Motor neuron (in vitro differentiated cells): Measurements from ENCODE around the gene PHC3. TPM values are rescaled to one million over a fixed set of nuclear protein-coding genes. Genes with fewer than 3 reads are reported as not detected.
A peak's percentile ranks its signal among the peaks of the same experiment; 100 is the strongest.

Experiments
- ATAC-seq, 8 experiments: fragments of 200-7000 bp; cut with Tn5 transposase; replicated peaks in 6 of 8; 2 replicates each; pipeline ENCODE4 v1.8.0; 2021; ENCODE audit warnings: mild to moderate bottlenecking in 8 of 8, moderate library complexity in 8 of 8
- H3K27ac ChIP-seq, 2 donors: fragments of 250-450 bp; sonication (Bioruptor Pico); 2 replicates each; pipeline ENCODE4 v1.9.0; 2021; ENCODE audit warnings: antibody characterized with exemption in 2 of 2, mild to moderate bottlenecking in 2 of 2, moderate library complexity in 1 of 2
- H3K4me1 ChIP-seq, 2 donors: fragments of 250-450 bp; sonication (Bioruptor Pico); replicated peaks in 1 of 2; 2 replicates each; pipeline ENCODE4 v1.6.1; 2021; ENCODE audit warnings: antibody characterized with exemption in 2 of 2, mild to moderate bottlenecking in 2 of 2, moderate library complexity in 1 of 2
- H3K4me3 ChIP-seq, 5 donors: fragments of 250-450 bp; sonication (Bioruptor Pico); 2 replicates each; pipeline ENCODE4 v1.9.0; 2021; ENCODE audit warnings: antibody characterized with exemption in 5 of 5, mild to moderate bottlenecking in 5 of 5, moderate library complexity in 4 of 5
- WGBS, 10 experiments: fragments of 450-650 bp; shearing (Covaris generic); methylation state at CpG; one replicate each; pipeline ENCODE4 v1.0.0; 2022; 5-methylcytosine and 5-hydroxymethylcytosine counted together
- in situ Hi-C, 9 experiments: fragments of 400-800 bp; cut with MboI; loops; one replicate each; pipeline ENCODE4 v1.15.0; 2021; ENCODE audit warnings: low sequenced_read_pairs in 9 of 9, low pct_unique_long_range_greater_than_20kb in 2 of 9; ENCODE audit not compliant: unreplicated experiment in 9 of 9
- total RNA-seq, 8 experiments: library from RNA; unstranded; fragments of 300-600 nt; gene quantifications; 2 replicates each; pipeline versions ENCODE4 v1.2.3 to v1.2.4, GENCODE V29; 2022

Gene PHC3
- total RNA-seq, 8 experiments from 2014 or later, result 12.4 to 58.5 (median 24.6) TPM

- WGBS, 10 experiments, result 59 to 95% (median 71%) methylated on average over 1 to 11 of the region's 13 CpGs
- Histone ChIP-seq H3K4me1 (no peaks in the 10 kb centered on the region), H3K27ac (no peak overlapping the region), H3K4me3 (no peak overlapping the region)
- in situ Hi-C loops, result no loop called here
- peak in 1 of 8 experiments; percentile 13 for ATAC-seq
These were observed 102.8 kb downstream of the PHC3 start for GRCh38 chr3:170078620-170079281.

GRCh38 chr3:170077361-170077760 is 104.2 kb downstream of the PHC3 start:
- Histone ChIP-seq H3K27ac (no peak overlapping the region), H3K4me3 (no peak overlapping the region), H3K4me1 (no peaks in the 10 kb centered on the region)
- WGBS, 10 experiments, result 55 to 100% (median 89%) methylated on average over 1 to 8 of the region's 10 CpGs; no CpG with 5 or more reads in 1 of the 10 experiments
- ATAC-seq, result no peak
- in situ Hi-C loops, result no loop called here

GRCh38 chr3:170076715-170077238 is 104.8 kb downstream of the PHC3 start:
- Histone ChIP-seq H3K4me1 (no peaks in the 10 kb centered on the region), H3K27ac (no peak overlapping the region), H3K4me3 (no peak overlapping the region)
- no peak for ATAC-seq
- 50 to 100% (median 97%) methylated on average over 1 to 5 of the region's 6 CpGs; no CpG with 5 or more reads in 1 of the 10 experiments for WGBS, 10 experiments
- in situ Hi-C loops, result no loop called here

GRCh38 chr3:170075441-170076091 is 106.0 kb downstream of the PHC3 start:
- H3K27ac ChIP-seq, result no peak overlapping the region
- WGBS, 10 experiments, result 50 to 100% (median 96%) methylated on average over 1 to 4 of the region's 4 CpGs; no CpG with 5 or more reads in 1 of the 10 experiments
- no peaks in the 10 kb centered on the region for H3K4me1 ChIP-seq
- no peak overlapping the region for H3K4me3 ChIP-seq
- in situ Hi-C loops, result no loop called here
- no peak for ATAC-seq

GRCh38 chr3:170064108-170064507 is 117.4 kb downstream of the PHC3 start:
- Histone ChIP-seq H3K27ac (no peak overlapping the region), H3K4me3 (no peak overlapping the region), H3K4me1 (no peaks in the 10 kb centered on the region)
- ATAC-seq, result no peak
- in situ Hi-C loops, result loop anchor here in 1 of 9 experiments (25.0 kb wide), 1 partner anchor 202 kb away; the partner anchor contains the start of gene LRRC31
- 80 to 100% (median 88%) methylated on average over 1 to 12 of the region's 18 CpGs; no CpG with 5 or more reads in 1 of the 10 experiments for WGBS, 10 experiments

GRCh38 chr3:170063691-170064090 is 117.8 kb downstream of the PHC3 start:
- in situ Hi-C loops, result loop anchor here in 1 of 9 experiments (25.0 kb wide), 1 partner anchor 201 kb away; the partner anchor contains the start of gene LRRC31
- ATAC-seq, result no peak
- Histone ChIP-seq H3K27ac (no peak overlapping the region), H3K4me1 (no peaks in the 10 kb centered on the region), H3K4me3 (no peak overlapping the region)
- WGBS, 10 experiments, result 70 to 100% (median 83%) methylated on average over 2 to 13 of the region's 15 CpGs; no CpG with 5 or more reads in 5 of the 10 experiments

GRCh38 chr3:170062769-170063168 is 118.8 kb downstream of the PHC3 start:
- Histone ChIP-seq H3K4me3 (no peak overlapping the region), H3K4me1 (no peaks in the 10 kb centered on the region), H3K27ac (no peak overlapping the region)
- in situ Hi-C loops, result loop anchor here in 1 of 9 experiments (25.0 kb wide), 1 partner anchor 200 kb away; the partner anchor contains the start of gene LRRC31
- WGBS, 10 experiments, result 40 to 96% (median 87%) methylated on average over 1 to 16 of the region's 16 CpGs; no CpG with 5 or more reads in 3 of the 10 experiments
- no peak for ATAC-seq

- in situ Hi-C loops, result loop anchor here in 1 of 9 experiments (25.0 kb wide), 1 partner anchor 200 kb away; the partner anchor contains the start of gene LRRC31
- Histone ChIP-seq H3K4me3 (no peak overlapping the region), H3K27ac (no peak overlapping the region), H3K4me1 (no peaks in the 10 kb centered on the region)
- no peak for ATAC-seq
- 50 to 100% (median 94%) methylated on average over 1 to 18 of the region's 20 CpGs; no CpG with 5 or more reads in 5 of the 10 experiments for WGBS, 10 experiments
These were observed 119.5 kb downstream of the PHC3 start for GRCh38 chr3:170062068-170062467.

GRCh38 chr3:170059447-170059846 is 122.1 kb downstream of the PHC3 start:
- Histone ChIP-seq H3K4me3 (no peak overlapping the region), H3K4me1 (no peaks in the 10 kb centered on the region), H3K27ac (no peak overlapping the region)
- no peak for ATAC-seq
- in situ Hi-C loops, result loop anchor here in 1 of 9 experiments (25.0 kb wide), 1 partner anchor 197 kb away; the partner anchor contains the start of gene LRRC31
- 11 to 50% (median 29%) methylated on average over 1 of the region's 1 CpG; no CpG with 5 or more reads in 6 of the 10 experiments for WGBS, 10 experiments

- H3K4me1 ChIP-seq, result no peaks in the 10 kb centered on the region
- H3K27ac ChIP-seq, result no peak overlapping the region
- in situ Hi-C loops, result loop anchor here in 1 of 9 experiments (25.0 kb wide), 1 partner anchor 196 kb away; the partner anchor contains the start of gene LRRC31
- 43 to 100% (median 81%) methylated on average over 1 to 6 of the region's 6 CpGs for WGBS, 10 experiments
- ATAC-seq, result no peak
- H3K4me3 ChIP-seq, result no peak overlapping the region
These were observed 123.4 kb downstream of the PHC3 start for GRCh38 chr3:170058127-170058526.

GRCh38 chr3:170057550-170057949 is 124.0 kb downstream of the PHC3 start:
- Histone ChIP-seq H3K27ac (no peak overlapping the region), H3K4me3 (no peak overlapping the region), H3K4me1 (no peaks in the 10 kb centered on the region)
- in situ Hi-C loops, result loop anchor here in 1 of 9 experiments (25.0 kb wide), 1 partner anchor 195 kb away; the partner anchor contains the start of gene LRRC31
- no peak for ATAC-seq
- 80 to 100% (median 86%) methylated on average over 1 to 3 of the region's 3 CpGs; no CpG with 5 or more reads in 5 of the 10 experiments for WGBS, 10 experiments

- ATAC-seq, result no peak
- in situ Hi-C loops, result loop anchor here in 1 of 9 experiments (25.0 kb wide), 1 partner anchor 195 kb away; the partner anchor contains the start of gene LRRC31
- no peaks in the 10 kb centered on the region for H3K4me1 ChIP-seq
- no peak overlapping the region for H3K4me3 ChIP-seq
- WGBS, 10 experiments, result 50 to 100% (median 89%) methylated on average over 1 to 3 of the region's 3 CpGs; no CpG with 5 or more reads in 1 of the 10 experiments
- H3K27ac ChIP-seq, result no peak overlapping the region
These were observed 124.7 kb downstream of the PHC3 start for GRCh38 chr3:170056710-170057454.
